HG03060 (cell line): ENCODE data around the gene SLC66A2.

Experiments used
- ATAC-seq: cut with Tn5 transposase; IDR thresholded peaks from one replicate; pipeline ENCODE4 v1.9.1; 2021; ENCODE audit warnings: low read depth, moderate number of reproducible peaks; ENCODE audit not compliant: unreplicated experiment

SLC66A2 gene

DNA sequence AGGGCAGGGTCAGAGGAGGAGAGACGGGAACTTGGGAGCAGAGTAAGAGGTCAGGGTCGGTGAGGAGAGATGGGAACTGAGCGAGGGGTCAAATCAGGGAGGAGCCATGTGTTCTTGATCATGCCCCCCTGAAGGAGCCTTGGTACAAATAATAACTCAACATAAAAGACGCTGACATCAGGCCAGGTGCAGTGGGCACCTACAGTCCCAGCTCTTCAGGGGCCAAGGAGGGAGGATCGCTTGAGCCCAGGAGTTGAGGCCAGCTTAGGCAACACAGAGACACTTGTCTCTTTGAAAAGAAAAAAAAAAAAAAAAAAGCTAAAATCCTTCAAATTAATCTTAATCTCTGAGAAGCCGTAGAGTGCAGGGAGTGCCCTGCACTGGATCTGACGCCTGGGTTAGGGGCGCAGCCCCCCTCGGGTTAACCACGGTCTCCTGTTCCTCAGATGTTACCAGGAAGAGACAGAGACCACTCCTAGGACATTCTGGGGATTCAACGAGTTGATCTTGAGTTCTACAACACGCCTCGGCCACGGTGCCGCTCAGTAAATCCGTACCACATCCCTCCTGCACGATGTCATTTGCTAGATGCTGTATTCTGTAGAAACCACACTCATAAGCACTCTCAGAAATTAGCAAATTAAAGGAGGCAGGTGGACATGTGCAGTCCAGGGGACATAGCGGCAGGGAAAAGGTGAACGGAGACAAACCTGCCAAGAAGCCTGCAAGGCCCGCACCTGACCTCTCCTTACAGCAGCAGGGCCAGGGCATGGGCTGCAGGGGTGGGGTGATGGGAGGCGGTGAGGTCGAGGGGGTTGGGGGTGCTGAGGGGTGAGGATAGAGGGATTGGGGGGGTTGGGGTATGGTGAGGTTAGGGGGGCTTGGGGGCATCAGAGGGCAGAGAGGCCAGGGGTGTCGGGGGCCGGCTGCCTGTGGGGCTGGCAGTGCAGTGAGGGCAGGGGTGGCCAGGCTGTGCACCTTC lies 29.2 kb downstream of the SLC66A2 start:
- no peak for ATAC-seq

DNA sequence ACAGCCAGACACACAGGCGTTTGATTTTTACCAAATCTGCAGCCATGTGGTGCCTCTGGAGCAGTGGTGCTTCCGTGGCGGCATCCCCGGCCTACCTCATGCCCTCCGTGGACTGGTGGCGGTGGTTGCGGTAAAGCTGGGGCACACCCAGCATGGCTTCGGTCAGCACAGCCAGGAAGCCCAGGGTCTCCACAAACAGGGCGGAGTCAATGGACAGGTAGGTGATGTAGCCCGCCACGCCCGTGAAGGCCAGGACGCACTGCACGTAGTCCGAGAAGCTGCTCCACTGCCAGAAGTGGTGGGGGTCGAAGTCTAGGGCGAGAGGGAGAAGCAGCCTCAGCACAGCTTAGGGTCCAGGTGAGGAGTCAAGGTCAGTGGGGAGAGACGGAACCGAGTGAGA lies 32.4 kb downstream of the SLC66A2 start:
- no peak for ATAC-seq

GRCh38 chr18:79918615-79919011 lies 32.8 kb downstream of the SLC66A2 start:
- no peak for ATAC-seq

DNA sequence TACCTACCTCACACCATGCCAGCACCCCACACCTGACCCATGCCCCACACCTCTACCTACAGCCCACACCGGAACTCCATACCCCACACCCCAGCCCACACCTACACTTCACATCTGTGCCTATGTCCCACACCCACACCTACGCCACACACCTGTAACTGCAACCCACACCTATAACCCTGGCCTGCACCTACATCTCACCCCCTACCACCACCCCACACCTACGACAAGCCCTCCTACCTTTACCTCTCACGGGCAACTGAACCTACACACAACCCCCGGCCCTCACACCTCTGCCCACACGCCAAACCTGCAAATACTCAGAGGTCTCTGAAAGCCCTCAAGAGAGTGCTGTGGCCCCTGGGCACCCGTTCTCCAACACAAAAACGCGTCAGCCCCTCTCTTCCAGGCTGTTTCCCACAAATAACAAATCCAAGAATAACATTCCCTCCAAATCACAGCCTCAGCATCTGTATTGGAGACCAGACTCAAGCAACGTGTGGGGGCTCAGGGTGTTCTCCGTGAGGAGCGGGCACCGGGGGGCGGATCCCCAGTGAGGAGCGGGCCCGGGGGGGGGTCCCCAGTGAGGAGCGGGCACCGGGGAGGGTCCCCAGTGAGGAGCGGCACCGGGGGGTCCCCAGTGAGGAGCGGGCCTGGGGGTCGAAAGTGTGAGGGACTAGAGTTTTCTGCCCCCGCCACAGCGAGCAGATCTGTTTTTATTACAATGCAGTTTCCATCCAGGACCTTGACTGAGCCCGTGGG lies 33.4 kb downstream of the SLC66A2 start:
- no peak for ATAC-seq

DNA sequence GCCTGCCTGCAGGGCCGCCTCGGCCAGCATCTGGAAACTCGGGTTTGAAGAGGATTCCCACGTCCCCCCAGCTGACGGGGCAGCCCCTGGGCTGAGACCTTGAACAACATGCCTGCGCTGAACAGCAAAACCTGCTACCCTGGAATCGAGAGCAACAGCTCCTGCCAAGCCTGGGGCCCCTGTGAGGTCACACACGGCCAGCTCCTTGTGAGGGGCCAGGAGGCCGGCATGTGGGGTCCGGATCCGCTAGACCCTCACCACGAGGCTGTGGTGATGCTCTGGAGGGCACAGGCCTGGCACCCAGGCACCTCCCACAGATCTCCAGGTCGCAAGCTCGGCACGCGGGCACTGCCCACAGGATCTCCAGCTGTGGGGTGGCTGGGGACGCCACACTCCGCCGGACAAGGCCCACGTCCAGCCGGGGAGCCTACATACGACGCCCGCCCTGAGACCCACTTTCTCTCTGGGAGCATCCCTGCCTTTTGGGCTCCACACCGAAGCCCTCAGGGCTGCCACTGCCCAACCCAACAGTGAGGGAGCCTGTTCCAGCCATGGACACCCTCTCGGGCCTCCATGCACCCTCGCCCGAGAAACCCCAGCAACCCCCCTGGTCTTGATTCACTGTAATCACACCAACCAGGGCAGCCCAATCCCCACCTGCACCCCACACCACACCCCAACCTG lies 34.1 kb downstream of the SLC66A2 start:
- no peak for ATAC-seq

DNA sequence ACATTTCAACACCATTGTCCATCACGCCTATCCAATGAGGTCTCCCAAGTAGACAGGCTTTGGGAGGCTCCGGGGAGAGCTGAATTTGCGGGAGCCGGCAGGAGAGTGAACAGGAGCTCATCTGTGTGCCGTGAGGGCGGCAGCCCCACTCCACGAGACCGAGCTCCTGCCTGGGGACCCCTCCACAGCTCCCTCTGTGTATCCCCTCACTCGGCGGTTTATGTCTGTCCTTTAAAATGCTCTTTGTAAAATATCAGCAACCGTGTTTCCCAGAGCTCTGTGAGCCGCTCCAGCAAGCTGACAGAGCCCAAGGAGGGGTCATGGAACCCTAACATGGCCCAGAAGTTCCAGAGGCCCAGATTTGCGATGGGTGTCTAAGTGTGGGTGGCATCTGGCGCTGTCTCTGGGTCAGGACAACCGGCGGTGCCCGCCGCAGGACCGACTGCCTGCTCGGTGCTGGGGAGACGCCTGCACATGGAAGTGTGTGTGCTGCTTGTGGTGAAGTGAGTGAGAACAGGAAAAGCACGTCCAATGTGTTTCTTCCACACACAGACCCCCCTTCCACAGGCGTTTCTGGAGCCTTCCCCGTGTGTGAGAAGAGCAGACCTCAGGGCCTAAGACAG lies 34.8 kb downstream of the SLC66A2 start:
- ATAC-seq = no peak

GRCh38 chr18:79916128-79916494 lies 35.3 kb downstream of the SLC66A2 start:
- ATAC-seq = no peak

GRCh38 chr18:79915161-79916127 lies 36.0 kb downstream of the SLC66A2 start:
- ATAC-seq = no peak

GRCh38 chr18:79914614-79915160 lies 36.8 kb downstream of the SLC66A2 start:
- ATAC-seq = no peak

DNA sequence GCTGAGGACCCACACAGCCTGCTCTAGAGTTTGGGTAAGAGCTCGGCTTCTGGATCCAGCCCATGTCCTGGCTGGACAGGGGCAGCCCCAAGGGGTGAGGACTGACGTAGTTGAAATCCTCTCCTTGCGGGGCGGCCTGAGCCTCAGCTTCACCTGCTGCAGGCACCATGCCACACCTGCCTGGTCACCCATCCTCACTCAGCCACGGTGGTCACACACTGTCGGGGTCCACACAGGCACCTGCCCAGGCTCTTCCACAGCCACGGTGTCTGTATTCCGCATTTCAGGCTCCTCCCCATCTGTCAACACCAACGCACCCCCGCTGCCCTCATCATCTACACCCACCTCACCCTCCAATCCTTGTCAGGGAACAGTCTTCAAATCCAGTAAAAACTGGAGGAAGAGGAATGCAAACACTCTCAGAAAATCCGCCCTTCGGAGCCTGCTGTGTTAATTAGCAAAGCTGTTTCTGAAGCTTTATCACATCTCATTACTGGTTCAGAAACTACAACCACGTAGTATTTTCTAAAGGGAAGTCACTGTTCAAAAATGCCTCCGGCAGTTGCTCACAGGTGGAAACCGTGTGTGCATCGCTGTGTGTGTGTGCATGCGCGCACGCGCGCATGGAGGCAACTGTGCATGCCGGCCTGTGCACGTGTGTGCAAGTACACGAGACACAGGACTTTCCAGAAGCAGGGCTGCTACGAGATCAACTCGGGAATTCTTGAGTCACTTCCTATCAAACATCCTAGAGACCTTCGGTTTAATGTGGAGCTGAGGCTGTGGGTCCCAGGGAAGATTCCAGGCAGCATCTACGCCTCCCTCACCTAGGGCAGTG lies 38.2 kb downstream of the SLC66A2 start:
- no peak for ATAC-seq

DNA sequence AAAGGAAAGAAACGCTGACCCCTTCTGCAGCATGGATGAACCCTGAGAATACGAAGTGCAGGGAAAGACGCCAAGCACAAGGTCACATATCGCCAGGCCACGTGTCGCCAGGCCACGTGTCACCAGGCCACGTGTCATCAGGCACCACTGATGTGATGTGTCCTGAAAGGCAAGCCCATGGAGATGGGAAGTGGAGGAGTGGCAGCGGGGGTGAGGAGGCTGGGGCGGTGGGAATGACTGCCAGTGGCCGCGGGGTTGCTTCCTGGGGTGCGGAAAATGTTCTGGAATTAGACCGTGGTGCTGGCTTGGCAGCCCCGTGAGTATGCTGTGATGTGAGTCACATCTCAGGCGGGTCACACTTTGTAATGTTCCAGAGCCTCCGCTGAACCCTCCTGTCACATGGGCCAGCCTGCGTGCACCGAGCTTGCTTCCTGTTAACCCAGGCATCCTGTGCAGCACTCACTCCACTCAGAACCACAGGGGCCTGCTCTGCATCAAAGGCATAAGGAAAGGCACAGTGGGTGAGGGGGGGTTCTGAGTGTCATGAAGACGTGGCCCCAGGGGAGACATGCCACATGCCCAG lies 39.0 kb downstream of the SLC66A2 start:
- no peak for ATAC-seq

GRCh38 chr18:79911344-79912270 lies 39.8 kb downstream of the SLC66A2 start:
- ATAC-seq = no peak

GRCh38 chr18:79910563-79911343 lies 40.7 kb downstream of the SLC66A2 start:
- no peak for ATAC-seq

DNA sequence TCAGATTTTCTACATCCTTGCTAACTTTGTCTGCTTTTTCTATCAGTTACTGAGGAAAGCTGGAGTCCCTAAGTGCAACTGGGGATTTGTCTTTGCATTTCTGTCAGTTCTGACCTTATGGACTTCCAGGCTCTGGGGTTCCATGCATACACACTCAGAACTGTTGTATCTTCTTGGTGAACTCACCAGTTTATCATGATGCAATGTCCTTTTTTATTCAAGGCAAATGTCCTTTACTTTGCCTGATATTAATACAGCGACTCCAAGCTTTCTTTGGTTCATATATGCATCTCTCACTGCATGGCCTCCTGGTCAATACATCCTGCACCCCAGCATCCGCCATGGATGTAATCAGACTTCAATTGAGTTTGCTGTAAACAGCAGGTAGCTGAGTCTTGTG lies 44.7 kb downstream of the SLC66A2 start:
- no peak for ATAC-seq

DNA sequence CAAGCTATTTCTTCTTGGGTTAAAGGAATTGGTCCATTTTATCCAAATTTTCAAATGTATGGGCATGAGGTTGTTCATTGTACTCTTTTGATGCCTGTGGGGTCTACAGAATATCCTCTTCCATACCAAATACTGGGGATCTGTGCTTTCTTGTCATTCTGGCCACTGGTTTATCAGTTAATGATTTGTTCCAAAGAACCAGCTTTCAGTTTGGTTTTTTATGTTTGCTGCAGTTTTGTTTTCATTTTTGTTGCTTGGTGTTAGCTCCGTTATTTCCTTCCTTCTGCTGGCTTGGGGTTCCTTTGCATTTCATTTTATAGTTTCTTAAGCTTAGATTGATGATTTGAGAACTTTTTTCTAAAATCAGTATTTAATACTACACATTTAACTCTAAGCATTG lies 45.5 kb downstream of the SLC66A2 start:
- ATAC-seq = no peak

GRCh38 chr18:79905389-79905911 lies 46.0 kb downstream of the SLC66A2 start:
- no peak for ATAC-seq
